Osteocyte (in vitro differentiated cells): ENCODE data around the gene SPRING1. TPM values are rescaled to one million over a fixed set of nuclear protein-coding genes. Genes with fewer than 3 reads are reported as not detected.

Experiments
- DNase-seq: peaks from one replicate; pipeline ENCODE4 v3.0.0; 2021; ENCODE audit warnings: mixed read lengths; ENCODE audit not compliant: unreplicated experiment; ENCODE audit errors: extremely low spot score
- H3K27ac Mint-ChIP-seq: one replicate; pipeline ENCODE4 v1.8.0; 2021; ENCODE audit warnings: mild to moderate bottlenecking, mixed read lengths; ENCODE audit not compliant: unreplicated experiment
- H3K27me3 Mint-ChIP-seq: one replicate; pipeline ENCODE4 v1.8.0; 2021; ENCODE audit warnings: mixed read lengths; ENCODE audit not compliant: unreplicated experiment
- H3K36me3 Mint-ChIP-seq: one replicate; pipeline ENCODE4 v1.8.0; 2021; ENCODE audit warnings: mixed read lengths; ENCODE audit not compliant: unreplicated experiment
- H3K4me1 Mint-ChIP-seq: one replicate; pipeline ENCODE4 v1.8.0; 2021; ENCODE audit warnings: mixed read lengths; ENCODE audit not compliant: unreplicated experiment
- H3K4me3 Mint-ChIP-seq: one replicate; pipeline ENCODE4 v1.8.0; 2021; ENCODE audit warnings: mild to moderate bottlenecking, moderate library complexity, mixed read lengths; ENCODE audit not compliant: unreplicated experiment
- H3K9me3 Mint-ChIP-seq: one replicate; pipeline ENCODE4 v1.8.0; 2021; ENCODE audit warnings: mixed read lengths; ENCODE audit not compliant: unreplicated experiment
- total RNA-seq: library from RNA; stranded (reverse); gene quantifications from 2 replicates; pipeline ENCODE4 v1.2.1, GENCODE V29; 2021
- TF ChIP-seq, protein P1 (sequence below): fragments of 200-600 bp; sonication (generic); IDR thresholded peaks from 2 replicates; pipeline ENCODE4 v1.5.0; 2021; ENCODE audit warnings: antibody characterized with exemption, mild to moderate bottlenecking, moderate library complexity

Gene SPRING1
- total RNA-seq, 1 donor from 2014 or later: 36.9 TPM

DNA sequence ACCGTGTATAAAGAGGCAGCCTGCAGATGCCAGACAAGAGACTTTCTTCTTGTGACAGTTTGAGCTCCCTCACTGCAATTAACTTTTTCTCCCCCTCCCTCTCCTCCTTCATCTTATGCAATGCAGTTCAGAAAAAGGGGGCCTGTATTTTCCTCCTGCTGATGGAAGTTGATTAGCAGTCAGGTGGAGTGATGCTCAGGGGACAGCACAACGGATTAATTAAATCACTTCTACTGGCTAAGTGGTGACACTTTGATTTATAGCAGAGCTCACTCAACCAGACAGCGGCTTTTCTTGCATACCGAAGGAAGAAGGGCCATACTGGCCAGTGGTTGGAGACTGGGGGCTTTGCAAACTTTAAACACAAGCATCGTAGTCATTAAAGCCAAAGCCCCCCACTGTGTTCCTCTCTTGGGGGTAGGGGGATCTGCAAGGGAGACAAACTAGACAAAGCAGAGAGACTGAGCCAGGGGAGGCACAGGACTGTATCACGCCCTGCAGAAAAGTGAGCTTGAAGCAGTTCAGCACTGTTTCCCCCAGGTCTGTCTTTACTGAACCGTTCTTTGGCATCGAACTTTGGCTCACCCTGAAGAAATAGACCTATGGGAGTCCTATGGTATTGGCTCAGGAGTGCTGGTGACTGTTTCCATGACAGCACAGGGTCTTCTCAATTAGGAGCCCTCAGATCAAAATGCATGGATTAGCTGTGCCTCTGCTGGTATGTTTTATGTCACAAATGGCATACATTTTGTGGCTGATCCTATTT lies 47.7 kb downstream of the SPRING1 start:
- no peak for DNase-seq
- Mint-ChIP-seq H3K27ac (no peak overlapping the region), H3K36me3 (no peaks in the 10 kb centered on the region), H3K9me3 (no peaks in the 10 kb centered on the region), H3K4me3 (no peak overlapping the region), H3K27me3 (peaks cover 24% of the 10 kb centered on the region), H3K4me1 (peaks cover 10% of the 10 kb centered on the region)
- TF ChIP-seq, protein P1, sequence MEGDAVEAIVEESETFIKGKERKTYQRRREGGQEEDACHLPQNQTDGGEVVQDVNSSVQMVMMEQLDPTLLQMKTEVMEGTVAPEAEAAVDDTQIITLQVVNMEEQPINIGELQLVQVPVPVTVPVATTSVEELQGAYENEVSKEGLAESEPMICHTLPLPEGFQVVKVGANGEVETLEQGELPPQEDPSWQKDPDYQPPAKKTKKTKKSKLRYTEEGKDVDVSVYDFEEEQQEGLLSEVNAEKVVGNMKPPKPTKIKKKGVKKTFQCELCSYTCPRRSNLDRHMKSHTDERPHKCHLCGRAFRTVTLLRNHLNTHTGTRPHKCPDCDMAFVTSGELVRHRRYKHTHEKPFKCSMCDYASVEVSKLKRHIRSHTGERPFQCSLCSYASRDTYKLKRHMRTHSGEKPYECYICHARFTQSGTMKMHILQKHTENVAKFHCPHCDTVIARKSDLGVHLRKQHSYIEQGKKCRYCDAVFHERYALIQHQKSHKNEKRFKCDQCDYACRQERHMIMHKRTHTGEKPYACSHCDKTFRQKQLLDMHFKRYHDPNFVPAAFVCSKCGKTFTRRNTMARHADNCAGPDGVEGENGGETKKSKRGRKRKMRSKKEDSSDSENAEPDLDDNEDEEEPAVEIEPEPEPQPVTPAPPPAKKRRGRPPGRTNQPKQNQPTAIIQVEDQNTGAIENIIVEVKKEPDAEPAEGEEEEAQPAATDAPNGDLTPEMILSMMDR: no peak

DNA sequence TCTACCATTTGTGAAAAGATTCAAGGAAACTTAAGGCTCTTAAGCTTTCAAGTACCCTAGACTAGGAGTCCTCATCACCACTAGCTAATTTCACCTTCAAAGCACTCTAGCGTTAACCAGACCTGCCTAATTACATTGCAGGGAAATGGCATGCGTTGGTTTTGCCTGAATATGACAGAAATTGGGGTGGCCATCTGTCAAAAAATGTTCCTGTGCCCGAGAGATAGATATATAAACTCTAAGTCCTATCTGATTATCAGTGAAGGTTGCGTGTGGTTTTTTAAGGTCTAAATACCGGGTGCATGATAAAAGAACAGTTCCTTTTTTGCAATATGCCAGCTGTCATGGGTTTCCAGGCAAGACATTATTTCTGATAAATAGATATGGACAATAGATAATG lies 48.3 kb downstream of the SPRING1 start:
- H3K27ac Mint-ChIP-seq: no peak overlapping the region
- no peaks in the 10 kb centered on the region for H3K36me3 Mint-ChIP-seq
- TF ChIP-seq, protein P1: no peak
- no peak for DNase-seq
- no peaks in the 10 kb centered on the region for H3K9me3 Mint-ChIP-seq
- peaks cover 10% of the 10 kb centered on the region for H3K4me1 Mint-ChIP-seq
- no peak overlapping the region for H3K4me3 Mint-ChIP-seq
- H3K27me3 Mint-ChIP-seq: peaks cover 18% of the 10 kb centered on the region

Other genes with a start within 250 kb of the SPRING1 start
- gene MAP1LC3B2, start 178.7 kb downstream of the SPRING1 start, total RNA-seq: 1.7 and 2.1 TPM in 2 replicates
- gene RNFT2, start 246 bp upstream of the SPRING1 start, total RNA-seq: 8.2 and 9.6 TPM in 2 replicates
- 0.10 TPM in 1 of 2 replicates, not detected in the other for gene HRK, start 143.4 kb upstream of the SPRING1 start, total RNA-seq
- gene FBXW8, start 172.9 kb upstream of the SPRING1 start, total RNA-seq: 32.1 and 33.6 TPM in 2 replicates